ENCODE results near the gene C6orf141.

GRCh38 chr6:49576618-49577017 is 26.1 kb downstream of the C6orf141 start:
- TF ChIP-seq YY1 (IDR thresholded peaks at IDR 0.05; ENCODE audit: insufficient read depth, insufficient read length) (no peak), ZNF274 (IDR thresholded peaks at IDR 0.05; ENCODE audit: low read depth, low read length) (no peak), SUZ12 (IDR thresholded peaks at IDR 0.05; ENCODE audit: extremely low read depth, insufficient read depth, insufficient read length) (no peak)

All from NT2/D1 (cell line).